HepG2 (cell line): ENCODE results near the gene BTBD3. TPM values are rescaled to one million over a fixed set of nuclear protein-coding genes. Genes with fewer than 3 reads are reported as not detected.

Experiments used
- ATF7 ChIP-seq, 2 experiments: fragments of 450-650 bp in 1 of 2; sonication (generic) in 1 of 2; formaldehyde crosslinking in 1 of 2; IDR thresholded peaks; 2 replicates each; pipeline versions ENCODE4 v1.4.0 to v1.6.1; 2016 to 2020; ENCODE audit warnings: antibody characterized with exemption in 1 of 2, mild to moderate bottlenecking in 1 of 2, missing genetic modification reagents in 1 of 2
- CEBPG ChIP-seq: IDR thresholded peaks from 2 replicates; pipeline ENCODE4 v1.6.1; 2016
- CSRNP1 ChIP-seq: sonication (generic); formaldehyde crosslinking; IDR thresholded peaks from 2 replicates; pipeline ENCODE4 v1.8.1; 2023; ENCODE audit warnings: mild to moderate bottlenecking, missing genetic modification reagents
- DNMT1 ChIP-seq: sonication (generic); formaldehyde crosslinking; IDR thresholded peaks from 2 replicates; pipeline ENCODE4 v1.5.1; 2020; ENCODE audit warnings: mild to moderate bottlenecking, missing genetic modification reagents
- DPF2 ChIP-seq: sonication (generic); formaldehyde crosslinking; IDR thresholded peaks from 2 replicates; pipeline ENCODE4 v1.4.0; 2020; ENCODE audit warnings: mild to moderate bottlenecking, low read depth, missing genetic modification reagents, borderline replicate concordance
- EP300 ChIP-seq, 3 experiments: sonication (generic) in 1 of 3; formaldehyde crosslinking in 1 of 3; IDR thresholded peaks; 2 replicates each; pipeline versions ENCODE4 v1.5.1 to v1.6.1; 2011 to 2020; ENCODE audit warnings: low read depth in 2 of 3, low read length in 2 of 3, borderline replicate concordance in 1 of 3, improper control_type of control experiment in 1 of 3, mild to moderate bottlenecking in 1 of 3, missing genetic modification reagents in 1 of 3, moderate library complexity in 1 of 3
- GMEB1 ChIP-seq: sonication (generic); formaldehyde crosslinking; IDR thresholded peaks from 2 replicates; pipeline ENCODE4 v1.5.1; 2020; ENCODE audit warnings: missing genetic modification reagents, mild to moderate bottlenecking, borderline replicate concordance
- HDAC2 ChIP-seq: sonication (generic); formaldehyde crosslinking; IDR thresholded peaks from 2 replicates; pipeline ENCODE4 v1.4.0; 2020; ENCODE audit warnings: missing genetic modification reagents
- KDM2A ChIP-seq: sonication (generic); formaldehyde crosslinking; IDR thresholded peaks from 2 replicates; pipeline ENCODE4 v1.4.0; 2020; ENCODE audit warnings: low read depth, missing genetic modification reagents, borderline replicate concordance
- NFIC ChIP-seq: IDR thresholded peaks from 2 replicates; pipeline ENCODE4 v1.6.1; 2012; ENCODE audit warnings: mild to moderate bottlenecking, low read length, inconsistent platforms
- PRMT3 ChIP-seq: sonication (generic); formaldehyde crosslinking; IDR thresholded peaks from 2 replicates; pipeline ENCODE4 v1.8.1; 2022; ENCODE audit warnings: low read depth, mild to moderate bottlenecking, moderate library complexity, missing genetic modification reagents, borderline replicate concordance
- PTBP1 ChIP-seq: fragments of 200-400 bp; formaldehyde crosslinking; IDR thresholded peaks from 2 replicates; pipeline ENCODE4 v1.6.1; 2018; ENCODE audit warnings: low read length, low read depth; ENCODE audit not compliant: poor library complexity, severe bottlenecking
- RARG ChIP-seq: sonication (generic); formaldehyde crosslinking; IDR thresholded peaks from 2 replicates; pipeline ENCODE4 v1.4.0; 2020; ENCODE audit warnings: low read depth, mild to moderate bottlenecking, missing genetic modification reagents
- SMAD3 ChIP-seq: sonication (generic); formaldehyde crosslinking; IDR thresholded peaks from 2 replicates; pipeline ENCODE4 v1.4.0; 2020; ENCODE audit warnings: missing genetic modification reagents
- ZNF792 ChIP-seq: IDR thresholded peaks from 2 replicates; pipeline ENCODE4 v1.6.1; 2016
- ZSCAN25 ChIP-seq: sonication (generic); formaldehyde crosslinking; IDR thresholded peaks from 2 replicates; pipeline ENCODE4 v1.8.0; 2022; ENCODE audit warnings: mild to moderate bottlenecking, missing genetic modification reagents
- polyA plus RNA-seq, 8 experiments: library from polyadenylated mRNA; depleted of rRNA in 3 of 8; stranded (reverse) in 7 of 8; unstranded in 1 of 8; fragments of >200 nt; fragmentation: Illumina TruSeq in 4 of 8; extraction: Trizol in 4 of 8; gene quantifications; 2 replicates each; pipeline versions ENCODE4 v1.2.1 to v1.2.3, GENCODE V29; 2011 to 2016; ENCODE audit warnings: low read depth in 4 of 8, missing spikeins in 1 of 8, mixed read lengths in 1 of 8; ENCODE audit not compliant: insufficient read depth in 1 of 8
- total RNA-seq, 5 experiments: library from RNA; depleted of rRNA; stranded (reverse); fragments of >200 nt; fragmentation: Illumina TruSeq; extraction: Trizol; gene quantifications; 2 replicates each; pipeline ENCODE4 v1.2.3, GENCODE V29; 2016; ENCODE audit warnings: low read depth in 1 of 5
- TF ChIP-seq, protein P1 (sequence below): sonication (generic); formaldehyde crosslinking; IDR thresholded peaks from 2 replicates; pipeline ENCODE4 v1.5.0; 2020; ENCODE audit warnings: missing genetic modification reagents, mild to moderate bottlenecking, borderline replicate concordance
- TF ChIP-seq, protein P2 (sequence below): sonication (generic); formaldehyde crosslinking; IDR thresholded peaks from 2 replicates; pipeline ENCODE4 v1.5.1; 2020; ENCODE audit warnings: missing genetic modification reagents, mild to moderate bottlenecking, borderline replicate concordance
- TF ChIP-seq, protein P3 (sequence below): sonication (generic); formaldehyde crosslinking; IDR thresholded peaks from 2 replicates; pipeline ENCODE4 v1.9.0; 2021; ENCODE audit warnings: missing genetic modification reagents, borderline replicate concordance

Gene BTBD3
- total and polyA plus RNA-seq, 2 of the 13 experiments (the other 11 are each of a cell fraction or from before 2014, with no cell fraction given) = 32.2 to 41.8 TPM

GRCh38 chr20:11890331-11891076, 27.2 kb upstream of the BTBD3 start (continued):
- TF ChIP-seq DNMT1 (CRISPR knock-in tag) (no peak), EP300 (IDR thresholded peaks at IDR 0.05; ENCODE audit: low read depth in 2 of 2, low read length in 2 of 2) (peak in 1 of 2 experiments; percentile 23; a peak in 1 of 4 replicates), EP300 (CRISPR knock-in tag; IDR thresholded peaks at IDR 0.05; ENCODE audit: borderline replicate concordance) (no peak), ZNF792 (CRISPR knock-in tag) (no peak), PRMT3 (CRISPR knock-in tag) (no peak), PTBP1 (no peak), NFIC (no peak), ZSCAN25 (peak; percentile 63), SMAD3 (CRISPR knock-in tag) (no peak), RARG (CRISPR knock-in tag) (no peak), KDM2A (CRISPR knock-in tag) (peak; percentile 33; the same call in 1 of the 2 replicates), CEBPG (CRISPR knock-in tag) (no peak), DPF2 (no peak), HDAC2 (CRISPR knock-in tag) (no peak), CSRNP1 (CRISPR knock-in tag) (no peak), GMEB1 (peak; percentile 91), ATF7 (IDR thresholded peaks at IDR 0.05) (no peak), ATF7 (CRISPR knock-in tag; IDR thresholded peaks at IDR 0.05) (no peak)
- TF ChIP-seq, protein P1, sequence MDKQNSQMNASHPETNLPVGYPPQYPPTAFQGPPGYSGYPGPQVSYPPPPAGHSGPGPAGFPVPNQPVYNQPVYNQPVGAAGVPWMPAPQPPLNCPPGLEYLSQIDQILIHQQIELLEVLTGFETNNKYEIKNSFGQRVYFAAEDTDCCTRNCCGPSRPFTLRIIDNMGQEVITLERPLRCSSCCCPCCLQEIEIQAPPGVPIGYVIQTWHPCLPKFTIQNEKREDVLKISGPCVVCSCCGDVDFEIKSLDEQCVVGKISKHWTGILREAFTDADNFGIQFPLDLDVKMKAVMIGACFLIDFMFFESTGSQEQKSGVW (CRISPR knock-in tag) = no peak
- TF ChIP-seq, protein P2, sequence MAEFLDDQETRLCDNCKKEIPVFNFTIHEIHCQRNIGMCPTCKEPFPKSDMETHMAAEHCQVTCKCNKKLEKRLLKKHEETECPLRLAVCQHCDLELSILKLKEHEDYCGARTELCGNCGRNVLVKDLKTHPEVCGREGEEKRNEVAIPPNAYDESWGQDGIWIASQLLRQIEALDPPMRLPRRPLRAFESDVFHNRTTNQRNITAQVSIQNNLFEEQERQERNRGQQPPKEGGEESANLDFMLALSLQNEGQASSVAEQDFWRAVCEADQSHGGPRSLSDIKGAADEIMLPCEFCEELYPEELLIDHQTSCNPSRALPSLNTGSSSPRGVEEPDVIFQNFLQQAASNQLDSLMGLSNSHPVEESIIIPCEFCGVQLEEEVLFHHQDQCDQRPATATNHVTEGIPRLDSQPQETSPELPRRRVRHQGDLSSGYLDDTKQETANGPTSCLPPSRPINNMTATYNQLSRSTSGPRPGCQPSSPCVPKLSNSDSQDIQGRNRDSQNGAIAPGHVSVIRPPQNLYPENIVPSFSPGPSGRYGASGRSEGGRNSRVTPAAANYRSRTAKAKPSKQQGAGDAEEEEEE (CRISPR knock-in tag) = no peak
- TF ChIP-seq, protein P3, sequence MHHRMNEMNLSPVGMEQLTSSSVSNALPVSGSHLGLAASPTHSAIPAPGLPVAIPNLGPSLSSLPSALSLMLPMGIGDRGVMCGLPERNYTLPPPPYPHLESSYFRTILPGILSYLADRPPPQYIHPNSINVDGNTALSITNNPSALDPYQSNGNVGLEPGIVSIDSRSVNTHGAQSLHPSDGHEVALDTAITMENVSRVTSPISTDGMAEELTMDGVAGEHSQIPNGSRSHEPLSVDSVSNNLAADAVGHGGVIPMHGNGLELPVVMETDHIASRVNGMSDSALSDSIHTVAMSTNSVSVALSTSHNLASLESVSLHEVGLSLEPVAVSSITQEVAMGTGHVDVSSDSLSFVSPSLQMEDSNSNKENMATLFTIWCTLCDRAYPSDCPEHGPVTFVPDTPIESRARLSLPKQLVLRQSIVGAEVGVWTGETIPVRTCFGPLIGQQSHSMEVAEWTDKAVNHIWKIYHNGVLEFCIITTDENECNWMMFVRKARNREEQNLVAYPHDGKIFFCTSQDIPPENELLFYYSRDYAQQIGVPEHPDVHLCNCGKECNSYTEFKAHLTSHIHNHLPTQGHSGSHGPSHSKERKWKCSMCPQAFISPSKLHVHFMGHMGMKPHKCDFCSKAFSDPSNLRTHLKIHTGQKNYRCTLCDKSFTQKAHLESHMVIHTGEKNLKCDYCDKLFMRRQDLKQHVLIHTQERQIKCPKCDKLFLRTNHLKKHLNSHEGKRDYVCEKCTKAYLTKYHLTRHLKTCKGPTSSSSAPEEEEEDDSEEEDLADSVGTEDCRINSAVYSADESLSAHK (CRISPR knock-in tag) = no peak
